Endodermal cell (in vitro differentiated cells): ENCODE data around the gene KIAA0232. TPM values are rescaled to one million over a fixed set of nuclear protein-coding genes. Genes with fewer than 3 reads are reported as not detected.

Source experiments
- DNase-seq: peaks from one replicate; pipeline ENCODE4 v3.0.0-alpha.2; 2017
- H3K27ac ChIP-seq: 2 replicates; pipeline ENCODE4 v1.5.1; 2013; ENCODE audit warnings: mild to moderate bottlenecking, low read depth, low read length, moderate library complexity
- H3K27me3 ChIP-seq: 2 replicates; pipeline ENCODE4 v1.6.1; 2013; ENCODE audit warnings: mild to moderate bottlenecking, low read length, moderate library complexity; ENCODE audit not compliant: insufficient read depth, control insufficient read depth, poor library complexity, severe bottlenecking
- H3K36me3 ChIP-seq: 2 replicates; pipeline ENCODE4 v1.7.0; 2013; ENCODE audit warnings: mild to moderate bottlenecking, low read length, moderate library complexity; ENCODE audit not compliant: control insufficient read depth, insufficient read depth
- H3K4me1 ChIP-seq: one replicate; pipeline ENCODE4 v1.7.0; 2013; ENCODE audit warnings: low read length; ENCODE audit not compliant: control insufficient read depth, insufficient read depth
- H3K4me3 ChIP-seq: 2 replicates; pipeline ENCODE4 v1.5.1; 2013; ENCODE audit warnings: mild to moderate bottlenecking, low read length, moderate library complexity
- H3K9ac ChIP-seq: 2 replicates; pipeline ENCODE4 v1.6.1; 2013; ENCODE audit warnings: mild to moderate bottlenecking, low read length, moderate library complexity; ENCODE audit not compliant: poor library complexity, severe bottlenecking; ENCODE audit errors: extremely low read depth
- H3K9me3 ChIP-seq: 2 replicates; pipeline ENCODE4 v1.6.1; 2013; ENCODE audit warnings: mild to moderate bottlenecking, low read length, moderate library complexity; ENCODE audit not compliant: control insufficient read depth
- H3K27ac Mint-ChIP-seq: 2 replicates; pipeline ENCODE4 v1.8.0; 2020; ENCODE audit warnings: mixed read lengths
- H3K27me3 Mint-ChIP-seq: 2 replicates; pipeline ENCODE4 v1.8.0; 2021; ENCODE audit warnings: mild to moderate bottlenecking, mixed read lengths; ENCODE audit not compliant: insufficient read depth
- H3K36me3 Mint-ChIP-seq: 2 replicates; pipeline ENCODE4 v1.8.0; 2020; ENCODE audit warnings: low read depth, mixed read lengths
- H3K4me1 Mint-ChIP-seq: 2 replicates; pipeline ENCODE4 v1.8.0; 2020; ENCODE audit warnings: mixed read lengths
- H3K4me3 Mint-ChIP-seq: 2 replicates; pipeline ENCODE4 v1.8.0; 2020; ENCODE audit warnings: mild to moderate bottlenecking, moderate library complexity, mixed read lengths
- H3K9me3 Mint-ChIP-seq: 2 replicates; pipeline ENCODE4 v1.8.0; 2020; ENCODE audit warnings: mild to moderate bottlenecking, mixed read lengths
- WGBS, 2 experiments: methylation state at CpG; one replicate each; pipeline versions ENCODE4 v1.1.5 to v1.1.7; 2013; ENCODE audit warnings: missing lambda C conversion rate in 2 of 2, mixed read lengths in 1 of 2; ENCODE audit not compliant: insufficient coverage in 1 of 2, insufficient read length in 1 of 2; 5-methylcytosine and 5-hydroxymethylcytosine counted together
- total RNA-seq, 2 donors: library from RNA; stranded (reverse); fragmentation: NEBNext Ultra II Directional in 1 of 2; extraction: Animal tissue kit (Norgen Biotek cat#: 25700) in 1 of 2; gene quantifications; 2 replicates in 1 of 2; 3 replicates in 1 of 2; pipeline ENCODE4 v1.2.1, GENCODE V29; 2021
- TF ChIP-seq, protein P1 (sequence below): fragments of 200-600 bp; sonication (generic); conservative IDR thresholded peaks from 2 replicates; pipeline ENCODE4 v1.5.0; 2021; ENCODE audit warnings: antibody characterized with exemption, mild to moderate bottlenecking

KIAA0232 gene
- total RNA-seq, 2 donors from 2014 or later: 32.9 to 43.5 TPM

DNA sequence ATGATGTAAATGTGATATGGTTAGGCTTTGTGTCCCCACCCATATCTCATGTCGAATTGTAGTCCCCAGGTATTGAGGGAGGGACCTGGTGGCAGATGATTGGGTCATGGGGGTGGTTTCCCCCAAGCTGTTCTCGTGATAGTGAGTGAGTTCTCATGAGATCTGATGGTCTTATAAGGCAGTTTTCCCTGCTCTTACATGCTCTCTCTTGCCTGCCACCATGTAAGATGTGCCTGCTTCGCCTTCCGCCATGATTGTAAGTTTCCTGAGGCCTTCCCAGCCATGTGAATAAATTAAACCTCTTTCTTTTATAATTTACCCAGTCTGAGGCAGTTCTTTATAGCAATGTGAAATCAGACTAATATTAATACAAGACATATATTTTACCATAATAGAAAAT, 42.6 kb upstream of the KIAA0232 start:
- no peaks in the 10 kb centered on the region for H3K4me1 Mint-ChIP-seq
- H3K27me3 ChIP-seq: no peaks in the 10 kb centered on the region
- H3K9me3 Mint-ChIP-seq: peaks cover 6% of the 10 kb centered on the region
- H3K9ac ChIP-seq: no peak overlapping the region
- H3K4me3 ChIP-seq: no peak overlapping the region
- no peaks in the 10 kb centered on the region for H3K27me3 Mint-ChIP-seq
- H3K4me3 Mint-ChIP-seq: no peak overlapping the region
- no peaks in the 10 kb centered on the region for H3K36me3 Mint-ChIP-seq
- H3K27ac Mint-ChIP-seq: no peak overlapping the region
- no peaks in the 10 kb centered on the region for H3K36me3 ChIP-seq
- no peaks in the 10 kb centered on the region for H3K4me1 ChIP-seq
- WGBS, 2 experiments: 90 to 92% methylated on average over 4 of the region's 4 CpGs
- no peaks in the 10 kb centered on the region for H3K9me3 ChIP-seq
- TF ChIP-seq, protein P1, sequence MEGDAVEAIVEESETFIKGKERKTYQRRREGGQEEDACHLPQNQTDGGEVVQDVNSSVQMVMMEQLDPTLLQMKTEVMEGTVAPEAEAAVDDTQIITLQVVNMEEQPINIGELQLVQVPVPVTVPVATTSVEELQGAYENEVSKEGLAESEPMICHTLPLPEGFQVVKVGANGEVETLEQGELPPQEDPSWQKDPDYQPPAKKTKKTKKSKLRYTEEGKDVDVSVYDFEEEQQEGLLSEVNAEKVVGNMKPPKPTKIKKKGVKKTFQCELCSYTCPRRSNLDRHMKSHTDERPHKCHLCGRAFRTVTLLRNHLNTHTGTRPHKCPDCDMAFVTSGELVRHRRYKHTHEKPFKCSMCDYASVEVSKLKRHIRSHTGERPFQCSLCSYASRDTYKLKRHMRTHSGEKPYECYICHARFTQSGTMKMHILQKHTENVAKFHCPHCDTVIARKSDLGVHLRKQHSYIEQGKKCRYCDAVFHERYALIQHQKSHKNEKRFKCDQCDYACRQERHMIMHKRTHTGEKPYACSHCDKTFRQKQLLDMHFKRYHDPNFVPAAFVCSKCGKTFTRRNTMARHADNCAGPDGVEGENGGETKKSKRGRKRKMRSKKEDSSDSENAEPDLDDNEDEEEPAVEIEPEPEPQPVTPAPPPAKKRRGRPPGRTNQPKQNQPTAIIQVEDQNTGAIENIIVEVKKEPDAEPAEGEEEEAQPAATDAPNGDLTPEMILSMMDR: no peak
- DNase-seq: no peak
- no peak overlapping the region for H3K27ac ChIP-seq

DNA sequence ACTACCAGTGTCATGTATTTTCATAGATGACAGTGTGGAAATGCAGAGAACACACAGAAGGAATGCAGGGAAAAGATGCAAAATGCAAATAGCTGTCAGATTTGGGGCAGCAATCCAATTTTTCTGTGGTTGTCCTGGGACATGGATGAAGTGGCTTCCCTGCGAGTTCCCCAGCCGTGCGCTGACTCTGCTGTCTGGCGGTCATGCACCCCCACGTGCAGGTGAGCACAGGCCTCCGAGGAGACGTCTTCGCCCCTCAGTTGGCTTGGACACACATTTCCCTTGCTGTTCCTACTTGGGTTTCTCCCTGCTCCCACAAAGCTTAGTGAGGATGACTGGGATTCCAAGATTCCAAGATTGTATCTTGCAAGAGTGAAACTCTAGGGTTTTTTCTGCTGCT, 42.2 kb upstream of the KIAA0232 start:
- Histone ChIP-seq H3K4me1 (no peaks in the 10 kb centered on the region), H3K9me3 (no peaks in the 10 kb centered on the region), H3K27me3 (no peaks in the 10 kb centered on the region), H3K9ac (no peak overlapping the region), H3K36me3 (no peaks in the 10 kb centered on the region), H3K4me3 (no peak overlapping the region), H3K27ac (no peak overlapping the region)
- no peak overlapping the region for H3K27ac Mint-ChIP-seq
- no peak overlapping the region for H3K4me3 Mint-ChIP-seq
- peaks cover 7% of the 10 kb centered on the region for H3K9me3 Mint-ChIP-seq
- no peaks in the 10 kb centered on the region for H3K4me1 Mint-ChIP-seq
- TF ChIP-seq, protein P1: no peak
- no peak for DNase-seq
- 94% methylated on average over 8 of the region's 8 CpGs; no CpG with 5 or more reads in 1 of the 2 experiments for WGBS, 2 experiments
- H3K36me3 Mint-ChIP-seq: no peaks in the 10 kb centered on the region
- H3K27me3 Mint-ChIP-seq: no peaks in the 10 kb centered on the region

DNA sequence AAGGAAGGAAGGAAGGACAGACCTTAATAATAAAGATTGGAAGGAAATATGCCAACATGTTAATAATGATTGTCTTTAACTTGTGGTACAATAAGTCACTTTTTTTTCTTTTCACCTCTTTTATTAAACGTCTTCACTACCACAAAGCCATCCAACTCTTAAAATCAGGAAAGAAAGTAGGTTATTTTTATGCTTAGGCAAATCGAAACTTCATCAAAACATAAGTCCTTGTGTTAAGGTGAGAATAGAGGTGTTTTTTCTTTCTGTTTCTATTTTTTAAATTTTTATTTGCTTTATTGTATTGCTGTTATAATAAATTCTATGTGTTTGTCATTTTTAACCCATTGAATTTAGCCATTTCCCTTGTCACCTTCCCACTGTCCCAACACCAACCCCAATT, 40.0 kb upstream of the KIAA0232 start:
- no peak overlapping the region for H3K4me3 Mint-ChIP-seq
- Histone ChIP-seq H3K36me3 (no peaks in the 10 kb centered on the region), H3K9ac (no peak overlapping the region), H3K4me3 (no peak overlapping the region), H3K9me3 (no peaks in the 10 kb centered on the region), H3K4me1 (no peaks in the 10 kb centered on the region), H3K27me3 (no peaks in the 10 kb centered on the region), H3K27ac (no peak overlapping the region)
- WGBS, 2 experiments: 80% methylated on average over 2 of the region's 2 CpGs; no CpG with 5 or more reads in 1 of the 2 experiments
- H3K4me1 Mint-ChIP-seq: no peaks in the 10 kb centered on the region
- TF ChIP-seq, protein P1: no peak
- H3K27me3 Mint-ChIP-seq: no peaks in the 10 kb centered on the region
- no peak for DNase-seq
- H3K36me3 Mint-ChIP-seq: no peaks in the 10 kb centered on the region
- no peak overlapping the region for H3K27ac Mint-ChIP-seq
- peaks cover 7% of the 10 kb centered on the region for H3K9me3 Mint-ChIP-seq
